ENCODE measurements around the gene MX2.

Gene MX2

DNA sequence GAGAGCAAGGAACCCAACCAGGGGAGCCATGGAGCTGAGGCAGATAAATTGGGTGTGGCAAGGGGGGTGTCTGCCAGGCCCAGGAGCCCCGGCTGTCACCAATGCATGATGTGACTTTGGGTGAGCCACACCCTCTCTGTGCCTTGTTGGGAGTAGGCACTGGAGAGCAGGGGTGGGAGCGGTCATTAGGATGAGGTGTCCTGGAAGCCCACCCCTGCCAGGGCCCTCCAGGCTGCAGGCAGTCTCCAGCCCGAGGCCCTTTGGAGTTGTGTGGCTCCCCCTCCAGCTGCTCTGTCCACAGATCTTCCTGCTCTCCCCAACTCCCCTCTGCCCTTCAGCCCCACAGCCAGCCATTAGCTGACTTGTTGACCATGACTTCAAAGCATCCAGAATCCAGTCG is 11.4 kb downstream of the MX2 start:
- DNase-seq (ENCODE audit: low spot score), result no peak
- TF ChIP-seq CTCF (IDR thresholded peaks at IDR 0.05; ENCODE audit: extremely low read depth, missing control alignments), result no peak

DNA sequence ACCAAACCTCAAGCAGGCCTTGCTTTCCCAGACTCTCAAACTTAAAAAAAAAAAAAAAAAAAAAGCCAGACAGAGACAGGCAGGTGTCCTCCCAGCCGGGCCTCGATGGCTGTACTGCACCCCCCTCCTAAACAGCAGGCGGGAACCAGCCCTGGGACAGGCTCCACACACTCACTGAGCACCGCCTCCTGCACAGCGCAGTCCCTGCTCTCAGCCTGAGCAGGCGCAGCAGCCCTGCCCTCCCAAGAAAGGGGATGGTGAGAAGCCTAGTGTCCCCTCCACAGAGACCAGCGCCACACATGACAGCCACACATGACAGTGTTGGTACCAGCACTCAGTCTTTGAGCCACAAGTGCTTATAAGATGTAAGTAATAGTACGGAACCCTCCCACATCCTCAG is 11.9 kb downstream of the MX2 start:
- no peak for TF ChIP-seq CTCF (IDR thresholded peaks at IDR 0.05; ENCODE audit: extremely low read depth, missing control alignments)
- no peak for DNase-seq (ENCODE audit: low spot score)

DNA sequence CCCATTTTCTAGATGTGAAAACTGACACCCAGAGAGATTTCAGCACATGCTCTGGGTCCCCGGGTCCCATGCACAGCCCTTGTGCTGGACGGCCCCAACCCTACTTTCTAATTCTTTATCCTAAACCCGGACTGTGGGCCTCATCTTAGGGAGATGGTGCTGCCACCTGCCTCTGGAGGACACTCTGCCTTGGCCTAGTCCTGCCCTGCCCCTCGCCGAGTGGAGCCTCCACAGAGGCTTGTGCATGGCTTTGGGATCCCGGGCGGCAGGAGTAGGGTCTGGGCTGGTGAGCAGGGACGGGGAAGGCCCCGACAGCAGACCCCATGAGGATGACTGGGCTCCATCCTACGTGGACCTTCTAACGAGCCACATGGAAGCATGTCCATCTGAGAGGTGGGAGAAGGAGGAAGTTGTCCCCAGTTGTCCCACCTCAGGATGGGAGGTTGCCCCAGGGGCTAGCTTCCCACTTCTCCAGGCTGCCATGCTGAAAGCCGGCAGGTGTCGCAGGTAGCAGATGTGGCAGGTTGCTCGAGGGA is 12.4 kb downstream of the MX2 start:
- no peak for TF ChIP-seq CTCF (IDR thresholded peaks at IDR 0.05; ENCODE audit: extremely low read depth, missing control alignments)
- DNase-seq (ENCODE audit: low spot score), result no peak

GRCh38 chr21:41374867-41375533 is 13.2 kb downstream of the MX2 start:
- DNase-seq (ENCODE audit: low spot score), result no peak
- TF ChIP-seq CTCF (IDR thresholded peaks at IDR 0.05; ENCODE audit: extremely low read depth, missing control alignments), result no peak

DNA sequence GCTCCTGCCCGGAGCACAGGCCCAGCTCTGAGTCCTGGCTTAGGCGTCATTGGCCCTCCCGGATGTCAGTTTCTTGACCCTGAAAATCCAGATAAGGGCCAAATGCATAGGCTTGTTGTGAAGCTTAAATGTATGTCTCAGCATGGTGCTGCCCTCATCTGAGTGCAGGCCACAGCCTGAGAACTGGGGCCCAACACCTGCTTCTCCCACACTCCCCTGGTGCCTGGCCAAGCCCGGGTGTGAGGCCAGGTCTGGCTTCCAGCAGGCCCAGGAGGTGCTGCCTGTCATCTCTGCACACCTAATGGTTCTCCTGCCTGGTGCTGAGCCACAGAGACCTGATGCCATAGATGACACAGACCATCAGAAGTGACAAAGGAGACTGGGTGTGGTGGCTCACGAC is 14.0 kb downstream of the MX2 start:
- no peak for TF ChIP-seq CTCF (IDR thresholded peaks at IDR 0.05; ENCODE audit: extremely low read depth, missing control alignments)
- DNase-seq (ENCODE audit: low spot score), result no peak

DNA sequence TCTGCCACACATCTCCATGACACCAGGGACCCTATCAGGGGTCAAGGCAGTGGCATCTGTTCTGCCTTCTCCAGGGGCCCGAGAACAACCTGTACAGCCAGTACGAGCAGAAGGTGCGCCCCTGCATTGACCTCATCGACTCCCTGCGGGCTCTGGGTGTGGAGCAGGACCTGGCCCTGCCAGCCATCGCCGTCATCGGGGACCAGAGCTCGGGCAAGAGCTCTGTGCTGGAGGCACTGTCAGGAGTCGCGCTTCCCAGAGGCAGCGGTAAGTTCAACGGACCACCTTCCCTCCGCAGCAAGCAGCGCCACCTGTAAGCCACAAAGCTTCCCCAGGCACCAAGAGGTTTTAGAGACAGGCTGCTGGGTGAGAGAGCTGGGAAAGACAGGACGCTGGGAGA is 15.9 kb downstream of the MX2 start:
- no peak for TF ChIP-seq CTCF (IDR thresholded peaks at IDR 0.05; ENCODE audit: extremely low read depth, missing control alignments)
- DNase-seq (ENCODE audit: low spot score), result no peak

DNA sequence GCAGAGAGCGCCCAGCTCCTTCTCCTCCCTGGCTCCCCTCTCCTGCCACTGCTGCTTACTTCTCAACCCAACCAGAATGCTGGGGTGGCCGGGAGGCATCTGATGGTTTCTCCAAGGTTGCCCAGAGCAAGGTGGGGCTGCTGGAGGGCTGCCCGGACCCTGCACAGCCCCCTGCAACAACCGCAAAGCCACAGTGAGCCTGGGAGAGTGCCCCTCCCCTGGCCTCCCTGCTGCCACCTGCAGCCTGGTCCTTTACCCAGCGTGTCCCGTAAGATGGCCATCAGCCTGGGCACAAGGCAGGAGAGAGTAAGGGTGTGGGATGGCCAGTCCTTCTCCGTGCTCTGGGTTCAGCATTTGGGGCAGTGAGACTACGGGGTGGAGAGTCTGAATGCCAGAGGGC is 17.0 kb downstream of the MX2 start:
- DNase-seq (ENCODE audit: low spot score), result no peak
- TF ChIP-seq CTCF (IDR thresholded peaks at IDR 0.05; ENCODE audit: extremely low read depth, missing control alignments), result no peak
